Hepatocyte (in vitro differentiated cells): ENCODE data around the gene TTC23. TPM values are rescaled to one million over a fixed set of nuclear protein-coding genes. Genes with fewer than 3 reads are reported as not detected.

ENCODE experiments used
- DNase-seq: peaks from one replicate; pipeline ENCODE4 v3.0.0-alpha.2; 2016; ENCODE audit warnings: low spot score
- H2AFZ ChIP-seq: fragments of 200-600 bp; sonication (generic); 2 replicates; pipeline ENCODE4 v1.6.0; 2016; ENCODE audit warnings: antibody characterized with exemption, mild to moderate bottlenecking
- H3K27ac ChIP-seq: fragments of 200-600 bp; sonication (generic); 2 replicates; pipeline ENCODE4 v1.5.1; 2016; ENCODE audit warnings: mild to moderate bottlenecking
- H3K27me3 ChIP-seq: fragments of 200-600 bp; sonication (generic); 2 replicates; pipeline ENCODE4 v1.6.1; 2016
- H3K36me3 ChIP-seq: fragments of 200-600 bp; sonication (generic); replicated peaks from 2 replicates; pipeline ENCODE4 v1.5.1; 2016; ENCODE audit warnings: low read depth; ENCODE audit not compliant: insufficient read depth
- H3K4me1 ChIP-seq: fragments of 200-600 bp; sonication (generic); 2 replicates; pipeline ENCODE4 v1.5.1; 2016; ENCODE audit warnings: mild to moderate bottlenecking, moderate library complexity; ENCODE audit not compliant: insufficient read depth
- H3K4me2 ChIP-seq: fragments of 200-600 bp; sonication (generic); 2 replicates; pipeline ENCODE4 v1.6.0; 2016
- H3K4me3 ChIP-seq: fragments of 200-600 bp; sonication (generic); 2 replicates; pipeline ENCODE4 v1.5.1; 2016; ENCODE audit warnings: mild to moderate bottlenecking
- H3K79me2 ChIP-seq: fragments of 200-600 bp; sonication (generic); 2 replicates; pipeline ENCODE4 v1.6.0; 2017; ENCODE audit warnings: mild to moderate bottlenecking
- H3K9me2 ChIP-seq: fragments of 200-600 bp; sonication (generic); replicated peaks from 2 replicates; pipeline ENCODE4 v1.6.0; 2017; ENCODE audit warnings: mild to moderate bottlenecking; ENCODE audit not compliant: insufficient read depth
- H3K9me3 ChIP-seq: fragments of 200-600 bp; sonication (generic); 2 replicates; pipeline ENCODE4 v1.5.1; 2016; ENCODE audit warnings: low read depth, mild to moderate bottlenecking
- H4K20me1 ChIP-seq: fragments of 200-600 bp; sonication (generic); 2 replicates; pipeline ENCODE4 v1.6.0; 2016; ENCODE audit warnings: mild to moderate bottlenecking; ENCODE audit not compliant: insufficient read depth, poor library complexity, severe bottlenecking
- EZH2 ChIP-seq: fragments of 200-600 bp; sonication (generic); IDR thresholded peaks from 2 replicates; pipeline ENCODE4 v1.6.1; 2016; ENCODE audit warnings: antibody characterized with exemption, mild to moderate bottlenecking, borderline replicate concordance
- EZH2phosphoT487 ChIP-seq: fragments of 200-600 bp; sonication (generic); IDR thresholded peaks from one replicate; pipeline ENCODE4 v1.6.1; 2018; ENCODE audit warnings: antibody characterized with exemption, mild to moderate bottlenecking, low read depth, moderate library complexity; ENCODE audit not compliant: unreplicated experiment, severe bottlenecking
- WGBS: methylation state at CpG from one replicate; pipeline ENCODE4 v1.1.6; 2016; ENCODE audit warnings: low lambda C conversion rate; ENCODE audit errors: missing lambda C conversion rate; 5-methylcytosine and 5-hydroxymethylcytosine counted together
- polyA plus RNA-seq: library from polyadenylated mRNA; unstranded; fragments of >200 nt; fragmentation: Nextera tagmentation; extraction: Ambion mirVana; gene quantifications from 2 replicates; pipeline ENCODE4 v1.2.1, GENCODE V29; 2016
- total RNA-seq: library from RNA; depleted of rRNA; stranded (reverse); fragments of >200 nt; gene quantifications from 2 replicates; pipeline ENCODE4 v1.2.3, GENCODE V29; 2014
- TF ChIP-seq, protein P1 (sequence below): fragments of 200-600 bp; sonication (generic); IDR thresholded peaks from 2 replicates; pipeline ENCODE4 v1.5.1; 2016; ENCODE audit warnings: antibody characterized with exemption, mild to moderate bottlenecking; ENCODE audit not compliant: poor library complexity

Gene TTC23
- total and polyA plus RNA-seq, 2 experiments from 2014 or later = 31.3 to 46.3 TPM

- H3K79me2 ChIP-seq = no peaks in the 10 kb centered on the region
- no peaks in the 10 kb centered on the region for H4K20me1 ChIP-seq
- H3K4me3 ChIP-seq = no peak overlapping the region
- H3K9me3 ChIP-seq = no peaks in the 10 kb centered on the region
- no peak overlapping the region for H2AFZ ChIP-seq
- no peaks in the 10 kb centered on the region for H3K27me3 ChIP-seq
- WGBS = 97% methylated on average over 6 of the region's 6 CpGs
- H3K4me2 ChIP-seq = no peak overlapping the region
- no peaks in the 10 kb centered on the region for H3K36me3 ChIP-seq
- H3K27ac ChIP-seq = no peak overlapping the region
- no peak for DNase-seq
- no peaks in the 10 kb centered on the region for H3K9me2 ChIP-seq
- TF ChIP-seq, protein P1, sequence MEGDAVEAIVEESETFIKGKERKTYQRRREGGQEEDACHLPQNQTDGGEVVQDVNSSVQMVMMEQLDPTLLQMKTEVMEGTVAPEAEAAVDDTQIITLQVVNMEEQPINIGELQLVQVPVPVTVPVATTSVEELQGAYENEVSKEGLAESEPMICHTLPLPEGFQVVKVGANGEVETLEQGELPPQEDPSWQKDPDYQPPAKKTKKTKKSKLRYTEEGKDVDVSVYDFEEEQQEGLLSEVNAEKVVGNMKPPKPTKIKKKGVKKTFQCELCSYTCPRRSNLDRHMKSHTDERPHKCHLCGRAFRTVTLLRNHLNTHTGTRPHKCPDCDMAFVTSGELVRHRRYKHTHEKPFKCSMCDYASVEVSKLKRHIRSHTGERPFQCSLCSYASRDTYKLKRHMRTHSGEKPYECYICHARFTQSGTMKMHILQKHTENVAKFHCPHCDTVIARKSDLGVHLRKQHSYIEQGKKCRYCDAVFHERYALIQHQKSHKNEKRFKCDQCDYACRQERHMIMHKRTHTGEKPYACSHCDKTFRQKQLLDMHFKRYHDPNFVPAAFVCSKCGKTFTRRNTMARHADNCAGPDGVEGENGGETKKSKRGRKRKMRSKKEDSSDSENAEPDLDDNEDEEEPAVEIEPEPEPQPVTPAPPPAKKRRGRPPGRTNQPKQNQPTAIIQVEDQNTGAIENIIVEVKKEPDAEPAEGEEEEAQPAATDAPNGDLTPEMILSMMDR = no peak
- no peak for TF ChIP-seq EZH2
- no peak for TF ChIP-seq EZH2phosphoT487
- H3K4me1 ChIP-seq = peaks cover 17% of the 10 kb centered on the region
Measured at GRCh38 chr15:99128411-99128810, 121.0 kb downstream of the TTC23 start.

GRCh38 chr15:99127773-99128172 lies 121.6 kb downstream of the TTC23 start:
- Histone ChIP-seq H3K9me2 (no peaks in the 10 kb centered on the region), H3K36me3 (no peaks in the 10 kb centered on the region), H3K27ac (no peak overlapping the region), H3K79me2 (no peaks in the 10 kb centered on the region), H4K20me1 (no peaks in the 10 kb centered on the region), H3K4me1 (peaks cover 24% of the 10 kb centered on the region), H3K9me3 (no peaks in the 10 kb centered on the region), H3K4me2 (no peak overlapping the region), H3K27me3 (no peaks in the 10 kb centered on the region), H2AFZ (no peak overlapping the region), H3K4me3 (no peak overlapping the region)
- TF ChIP-seq EZH2 (no peak), EZH2phosphoT487 (no peak)
- TF ChIP-seq, protein P1 = no peak
- DNase-seq = no peak
- WGBS = 90% methylated on average over 3 of the region's 3 CpGs

- Histone ChIP-seq H4K20me1 (no peaks in the 10 kb centered on the region), H3K27me3 (no peaks in the 10 kb centered on the region), H3K9me2 (no peaks in the 10 kb centered on the region), H3K4me1 (peaks cover 30% of the 10 kb centered on the region), H3K9me3 (no peaks in the 10 kb centered on the region), H3K79me2 (no peaks in the 10 kb centered on the region), H3K36me3 (no peaks in the 10 kb centered on the region), H2AFZ (no peak overlapping the region), H3K27ac (no peak overlapping the region), H3K4me2 (no peak overlapping the region), H3K4me3 (no peak overlapping the region)
- WGBS = 97% methylated on average over 3 of the region's 3 CpGs
- DNase-seq = no peak
- TF ChIP-seq EZH2 (no peak), EZH2phosphoT487 (no peak)
- TF ChIP-seq, protein P1 = no peak
Measured at GRCh38 chr15:99126930-99127329, 122.5 kb downstream of the TTC23 start.

- no peaks in the 10 kb centered on the region for H3K27me3 ChIP-seq
- 91% methylated on average over 6 of the region's 7 CpGs for WGBS
- no peak overlapping the region for H3K4me2 ChIP-seq
- H3K9me2 ChIP-seq = no peaks in the 10 kb centered on the region
- no peak overlapping the region for H2AFZ ChIP-seq
- no peaks in the 10 kb centered on the region for H3K36me3 ChIP-seq
- H4K20me1 ChIP-seq = no peaks in the 10 kb centered on the region
- H3K4me1 ChIP-seq = peaks cover 34% of the 10 kb centered on the region
- no peak overlapping the region for H3K27ac ChIP-seq
- TF ChIP-seq, protein P1 = no peak
- TF ChIP-seq EZH2 (no peak), EZH2phosphoT487 (no peak)
- no peak for DNase-seq
- H3K79me2 ChIP-seq = no peaks in the 10 kb centered on the region
- H3K4me3 ChIP-seq = no peak overlapping the region
- H3K9me3 ChIP-seq = no peaks in the 10 kb centered on the region
Measured at GRCh38 chr15:99126131-99126588, 123.2 kb downstream of the TTC23 start.
